BJ (cell line): ENCODE results near the gene APOF. TPM values are rescaled to one million over a fixed set of nuclear protein-coding genes. Genes with fewer than 3 reads are reported as not detected.

ENCODE experiments used
- CTCF ChIA-PET: fragments of 350-600 bp; formaldehyde crosslinking; extraction: SDS; loops from one replicate; lab custom pipeline; 2021; ENCODE audit warnings: antibody characterized with exemption, inconsistent platforms; lab: Yijun Ruan, JAX
- POLR2A ChIA-PET: fragments of 300-600 bp; sonication (Branson Sonifier 250); formaldehyde crosslinking; extraction: SDS; loops from one replicate; lab custom pipeline; 2021; ENCODE audit warnings: antibody characterized with exemption; lab: Charles Lee
- DNase-seq: peaks from one replicate; pipeline ENCODE4 v3.0.0-alpha.2; 2011; ENCODE audit warnings: low read depth
- H3K27me3 ChIP-seq: 2 replicates; pipeline ENCODE4 v1.6.0; 2011; ENCODE audit warnings: low read length; ENCODE audit not compliant: control insufficient read depth, insufficient read depth
- H3K36me3 ChIP-seq: 2 replicates; pipeline ENCODE4 v1.5.1; 2011; ENCODE audit warnings: low read length; ENCODE audit not compliant: control insufficient read depth, insufficient read depth
- H3K4me3 ChIP-seq: 2 replicates; pipeline ENCODE4 v1.5.1; 2011; ENCODE audit warnings: low read depth, mild to moderate bottlenecking, control low read depth, low read length
- polyA plus RNA-seq: library from polyadenylated mRNA; depleted of rRNA; stranded (reverse); fragments of >200 nt; gene quantifications from 2 replicates; pipeline ENCODE4 v1.2.3, GENCODE V29; 2011
- TF ChIP-seq, protein P1 (sequence below): IDR thresholded peaks from 2 replicates; pipeline ENCODE4 v1.5.1; 2011; ENCODE audit warnings: low read depth, mild to moderate bottlenecking, control low read depth, inconsistent platforms, low read length, moderate library complexity; ENCODE audit not compliant: insufficient read depth

Gene APOF
- polyA plus RNA-seq, 1 experiment: not detected

DNA sequence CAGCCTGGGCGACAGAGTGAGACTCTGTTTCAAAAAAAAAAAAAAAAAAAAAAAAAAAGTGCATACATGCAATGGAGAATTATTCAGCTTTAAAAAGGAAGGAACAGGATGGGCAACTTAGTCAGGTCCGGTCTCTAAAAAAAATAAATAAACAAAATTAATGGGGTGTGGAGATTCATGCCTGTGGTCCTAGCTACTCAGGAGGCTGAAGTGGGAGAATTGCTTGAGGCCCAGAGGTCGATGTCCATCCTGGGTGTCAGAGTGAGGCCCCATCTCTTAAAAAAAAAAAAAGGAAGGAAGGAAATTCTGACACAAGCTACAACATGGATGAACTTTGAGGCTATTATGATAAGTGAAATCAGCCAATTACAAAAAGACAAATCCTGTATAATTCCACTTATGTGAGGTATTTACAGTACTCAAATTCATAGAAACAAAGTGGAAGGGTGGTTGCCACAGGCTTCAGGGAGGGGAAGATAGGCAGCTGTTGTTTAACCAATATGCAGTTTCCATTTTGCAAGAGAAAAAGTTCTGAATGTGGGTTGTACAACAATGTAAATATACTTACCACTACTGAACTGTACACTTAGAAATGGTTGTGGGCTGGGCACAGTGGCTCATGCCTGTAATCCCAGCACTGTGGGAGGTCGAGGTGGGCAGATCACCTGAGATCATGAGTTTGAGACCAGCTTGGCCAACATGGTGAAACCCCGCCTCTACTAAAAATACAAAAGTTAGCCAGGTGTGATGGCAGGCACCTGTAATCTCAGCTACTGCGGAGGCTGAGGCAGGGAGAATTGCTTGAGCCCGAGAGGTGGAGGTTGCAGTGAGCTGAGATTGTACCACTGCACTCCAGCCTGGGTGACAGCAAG, 12.3 kb upstream of the APOF start:
- POLR2A ChIA-PET: no interaction called here
- Histone ChIP-seq H3K27me3 (peaks cover 1% of the 10 kb centered on the region; the same call in 1 of the 2 replicates), H3K4me3 (no peak overlapping the region), H3K36me3 (no peaks in the 10 kb centered on the region)
- CTCF ChIA-PET: no interaction called here
- TF ChIP-seq, protein P1, sequence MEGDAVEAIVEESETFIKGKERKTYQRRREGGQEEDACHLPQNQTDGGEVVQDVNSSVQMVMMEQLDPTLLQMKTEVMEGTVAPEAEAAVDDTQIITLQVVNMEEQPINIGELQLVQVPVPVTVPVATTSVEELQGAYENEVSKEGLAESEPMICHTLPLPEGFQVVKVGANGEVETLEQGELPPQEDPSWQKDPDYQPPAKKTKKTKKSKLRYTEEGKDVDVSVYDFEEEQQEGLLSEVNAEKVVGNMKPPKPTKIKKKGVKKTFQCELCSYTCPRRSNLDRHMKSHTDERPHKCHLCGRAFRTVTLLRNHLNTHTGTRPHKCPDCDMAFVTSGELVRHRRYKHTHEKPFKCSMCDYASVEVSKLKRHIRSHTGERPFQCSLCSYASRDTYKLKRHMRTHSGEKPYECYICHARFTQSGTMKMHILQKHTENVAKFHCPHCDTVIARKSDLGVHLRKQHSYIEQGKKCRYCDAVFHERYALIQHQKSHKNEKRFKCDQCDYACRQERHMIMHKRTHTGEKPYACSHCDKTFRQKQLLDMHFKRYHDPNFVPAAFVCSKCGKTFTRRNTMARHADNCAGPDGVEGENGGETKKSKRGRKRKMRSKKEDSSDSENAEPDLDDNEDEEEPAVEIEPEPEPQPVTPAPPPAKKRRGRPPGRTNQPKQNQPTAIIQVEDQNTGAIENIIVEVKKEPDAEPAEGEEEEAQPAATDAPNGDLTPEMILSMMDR: no peak
- no peak for DNase-seq

DNA sequence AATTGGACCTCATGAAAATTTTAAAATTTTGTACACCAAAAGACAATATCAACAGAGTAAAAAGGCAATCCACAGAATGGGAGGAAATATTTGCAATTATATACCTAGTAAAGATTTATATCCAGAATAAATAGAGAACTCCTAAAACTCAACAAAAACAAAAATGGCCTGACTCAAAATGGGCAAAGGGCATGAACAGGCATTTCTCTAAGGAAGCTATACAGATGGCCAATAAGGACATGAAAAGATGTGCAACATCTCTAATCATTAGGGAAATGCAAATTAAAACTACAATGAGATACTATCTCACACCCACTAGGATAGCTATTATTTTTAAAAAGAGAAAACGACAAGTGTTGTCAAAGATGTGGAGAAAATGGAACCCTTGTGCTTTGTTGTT, 10.9 kb upstream of the APOF start:
- peaks cover 1% of the 10 kb centered on the region; the same call in 1 of the 2 replicates for H3K27me3 ChIP-seq
- TF ChIP-seq, protein P1: no peak
- ChIA-PET POLR2A (no interaction called here), CTCF (no interaction called here)
- H3K4me3 ChIP-seq: no peak overlapping the region
- no peak for DNase-seq
- no peaks in the 10 kb centered on the region for H3K36me3 ChIP-seq

DNA sequence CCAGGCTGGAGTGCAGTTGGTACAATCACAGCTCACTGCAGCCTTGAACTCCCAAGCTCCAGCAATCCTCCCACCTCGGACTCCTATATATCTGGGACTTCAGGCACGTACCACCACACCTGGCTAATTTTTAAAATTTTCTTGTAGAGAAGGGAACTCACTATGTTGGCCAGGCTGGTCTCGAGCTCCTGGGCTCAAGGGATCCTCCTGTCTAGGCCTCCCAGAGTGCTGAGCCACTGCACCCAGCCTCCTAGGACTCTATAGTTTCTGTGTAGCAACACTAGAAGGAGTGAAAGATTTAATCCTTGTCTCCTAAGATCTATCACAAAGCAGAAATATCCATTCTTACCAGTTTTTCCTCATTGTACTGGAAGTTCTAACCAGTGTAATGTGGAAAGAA, 4.3 kb upstream of the APOF start:
- H3K27me3 ChIP-seq: no peaks in the 10 kb centered on the region
- DNase-seq: no peak
- H3K36me3 ChIP-seq: no peaks in the 10 kb centered on the region
- TF ChIP-seq, protein P1: no peak
- no peak overlapping the region for H3K4me3 ChIP-seq
- ChIA-PET POLR2A (no interaction called here), CTCF (no interaction called here)

DNA sequence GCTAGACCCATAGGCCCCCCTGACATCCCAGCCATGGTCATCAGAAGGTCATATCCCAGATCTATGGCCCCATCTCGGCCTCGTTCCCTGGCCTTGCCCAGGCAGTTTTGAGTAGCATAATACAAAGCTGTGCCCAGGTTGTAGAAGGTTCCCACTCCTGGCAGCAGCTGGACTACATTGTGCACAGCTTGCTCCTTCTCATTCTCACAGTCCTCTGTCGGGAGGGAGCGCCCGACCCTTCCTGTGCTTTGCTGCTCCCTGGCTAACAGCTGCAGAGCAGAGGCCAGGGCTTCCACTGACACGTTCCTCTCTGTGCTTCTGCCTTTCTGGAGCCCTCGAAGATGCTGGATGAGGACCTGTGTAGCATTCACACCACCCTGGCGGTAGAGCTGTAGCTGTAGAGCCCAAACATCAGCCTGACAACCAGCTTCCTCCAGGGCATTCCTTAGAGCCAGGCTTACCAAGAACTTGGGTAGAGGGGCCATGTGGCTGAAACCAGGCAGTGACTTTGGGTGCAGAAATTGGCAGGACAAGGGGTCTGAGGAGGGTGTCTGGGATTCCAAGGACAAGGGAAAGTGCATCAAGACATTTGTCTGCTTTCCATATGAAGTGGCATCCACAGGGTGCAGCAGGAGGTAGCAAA, 1.0 kb downstream of the APOF start:
- TF ChIP-seq, protein P1: no peak
- H3K36me3 ChIP-seq: no peaks in the 10 kb centered on the region; the same call in 1 of the 2 replicates
- no peak overlapping the region for H3K4me3 ChIP-seq
- H3K27me3 ChIP-seq: no peaks in the 10 kb centered on the region
- DNase-seq: no peak
- ChIA-PET POLR2A (no interaction called here), CTCF (interaction anchor here (1.0 to 4.1 kb wide), 3 partner anchors 8 to 122 kb away, joined by 3 to 22 read pairs (median 4); no protein-coding TSS in a partner anchor)
